Panc1 (cell line): Measurements from ENCODE around the gene KCP.

Experiments
- POLR2AphosphoS5 ChIP-seq: IDR thresholded peaks from 2 replicates; pipeline ENCODE4 v1.6.1; 2012; ENCODE audit warnings: mild to moderate bottlenecking, low read depth, low read length, moderate library complexity
- TF ChIP-seq, protein P1 (sequence below): fragments of 450-650 bp; IDR thresholded peaks from 2 replicates; pipeline ENCODE4 v1.5.1; 2017; ENCODE audit warnings: mild to moderate bottlenecking

DNA sequence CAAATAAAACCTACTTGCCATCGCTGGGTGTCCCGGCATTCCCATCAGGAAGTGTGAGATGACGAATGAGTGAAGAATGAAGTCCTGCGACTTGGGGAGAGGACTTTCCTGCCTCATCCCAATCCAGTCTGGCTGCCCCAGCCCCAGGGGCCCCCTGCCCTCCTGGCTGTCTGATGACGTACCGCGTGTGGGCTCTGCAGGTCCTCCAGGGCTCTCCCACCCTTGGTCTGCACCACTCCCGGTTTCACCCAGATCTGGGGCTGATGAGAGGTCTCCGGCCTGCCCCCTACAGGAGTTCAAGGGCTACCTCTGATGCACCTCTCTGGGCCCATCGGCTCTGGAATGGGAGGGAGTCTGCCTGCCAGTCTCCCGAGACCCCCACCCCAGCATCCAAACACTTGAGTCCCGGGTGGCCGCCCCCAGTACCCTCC is 38.1 kb downstream of the KCP start:
- TF ChIP-seq, protein P1, sequence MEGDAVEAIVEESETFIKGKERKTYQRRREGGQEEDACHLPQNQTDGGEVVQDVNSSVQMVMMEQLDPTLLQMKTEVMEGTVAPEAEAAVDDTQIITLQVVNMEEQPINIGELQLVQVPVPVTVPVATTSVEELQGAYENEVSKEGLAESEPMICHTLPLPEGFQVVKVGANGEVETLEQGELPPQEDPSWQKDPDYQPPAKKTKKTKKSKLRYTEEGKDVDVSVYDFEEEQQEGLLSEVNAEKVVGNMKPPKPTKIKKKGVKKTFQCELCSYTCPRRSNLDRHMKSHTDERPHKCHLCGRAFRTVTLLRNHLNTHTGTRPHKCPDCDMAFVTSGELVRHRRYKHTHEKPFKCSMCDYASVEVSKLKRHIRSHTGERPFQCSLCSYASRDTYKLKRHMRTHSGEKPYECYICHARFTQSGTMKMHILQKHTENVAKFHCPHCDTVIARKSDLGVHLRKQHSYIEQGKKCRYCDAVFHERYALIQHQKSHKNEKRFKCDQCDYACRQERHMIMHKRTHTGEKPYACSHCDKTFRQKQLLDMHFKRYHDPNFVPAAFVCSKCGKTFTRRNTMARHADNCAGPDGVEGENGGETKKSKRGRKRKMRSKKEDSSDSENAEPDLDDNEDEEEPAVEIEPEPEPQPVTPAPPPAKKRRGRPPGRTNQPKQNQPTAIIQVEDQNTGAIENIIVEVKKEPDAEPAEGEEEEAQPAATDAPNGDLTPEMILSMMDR: peak; percentile 55
- no peak for TF ChIP-seq POLR2AphosphoS5
